GM18507 (cell line): ENCODE data around the gene AKR1C8.
"Not testable (repeated sequence)": the region's sequence is repeated elsewhere in the genome, so short reads cannot be mapped to it uniquely, and the experiment has no call there.

ENCODE experiments used
- DNase-seq: peaks from one replicate; pipeline ENCODE4 v3.0.0; 2011; ENCODE audit warnings: low read depth; ENCODE audit not compliant: insufficient read length; ENCODE audit errors: extremely low spot score
- FAIRE-seq: peaks from 2 replicates; lab custom pipeline; 2011; peaks lifted over from hg19 to GRCh38; lab: Jason Lieb, UNC

AKR1C8 gene

GRCh38 chr10:5184987-5185775, at the start of gene AKR1C8:
Gene AKR1C8, minus strand, starts transcription at chr10:5185150. Its CDS starts 46 bp downstream, at chr10:5185104.
- DNase-seq (no peak), FAIRE-seq (no peak)

GRCh38 chr10:5234106-5234860, 49.3 kb upstream of the AKR1C8 start:
- no peak for FAIRE-seq

GRCh38 chr10:5233324-5233723, 48.4 kb upstream of the AKR1C8 start:
- no peak for DNase-seq
- no peak for FAIRE-seq

More at GRCh38 chr10:5234106-5234860, 49.3 kb upstream of the AKR1C8 start:
- DNase-seq, result no peak

GRCh38 chr10:5229019-5229418, 44.1 kb upstream of the AKR1C8 start:
- no peak for DNase-seq
- FAIRE-seq, result no peak

GRCh38 chr10:5222942-5223341, 38.0 kb upstream of the AKR1C8 start:
- DNase-seq, FAIRE-seq: not testable (repeated sequence)

- DNase-seq (no peak), FAIRE-seq (no peak)
These were observed 34.3 kb upstream of the AKR1C8 start for GRCh38 chr10:5219262-5219661.

GRCh38 chr10:5216801-5217200, 31.9 kb upstream of the AKR1C8 start:
- no peak for FAIRE-seq
- no peak for DNase-seq

GRCh38 chr10:5211696-5212536, 27.0 kb upstream of the AKR1C8 start:
- no peak for DNase-seq
- FAIRE-seq, result no peak

- not testable (repeated sequence) for DNase-seq, FAIRE-seq
These were observed 25.3 kb upstream of the AKR1C8 start for GRCh38 chr10:5210261-5210660.

GRCh38 chr10:5209776-5210175, 24.8 kb upstream of the AKR1C8 start:
- DNase-seq, FAIRE-seq: not testable (repeated sequence)

GRCh38 chr10:5206799-5207198, 21.8 kb upstream of the AKR1C8 start:
- no peak for FAIRE-seq

GRCh38 chr10:5199398-5199797, 14.4 kb upstream of the AKR1C8 start:
- FAIRE-seq (no peak), DNase-seq (no peak)

More at GRCh38 chr10:5206799-5207198, 21.8 kb upstream of the AKR1C8 start:
- no peak for DNase-seq

GRCh38 chr10:5198386-5198785, 13.4 kb upstream of the AKR1C8 start:
- no peak for FAIRE-seq
- DNase-seq, result no peak

- DNase-seq (no peak), FAIRE-seq (no peak)
These were observed 11.8 kb upstream of the AKR1C8 start, which contains the start of gene AKR1C4 for GRCh38 chr10:5196702-5197113. Gene AKR1C4, plus strand, starts transcription at chr10:5196837. Its CDS starts 31 bp downstream, at chr10:5196868.

GRCh38 chr10:5195727-5196374, 10.9 kb upstream of the AKR1C8 start:
- FAIRE-seq, result no peak
- no peak for DNase-seq

GRCh38 chr10:5194431-5194830, 9.5 kb upstream of the AKR1C8 start:
- no peak for DNase-seq
- no peak for FAIRE-seq

GRCh38 chr10:5188358-5188757, 3.4 kb upstream of the AKR1C8 start:
- FAIRE-seq (no peak), DNase-seq (no peak)

GRCh38 chr10:5187867-5188266, 2.9 kb upstream of the AKR1C8 start:
- FAIRE-seq (no peak), DNase-seq (no peak)

- DNase-seq (no peak), FAIRE-seq (no peak)
These were observed 1.0 kb downstream of the AKR1C8 start for GRCh38 chr10:5183923-5184322.
